ENCODE data around the gene RHEBL1. TPM values are rescaled to one million over a fixed set of nuclear protein-coding genes. Genes with fewer than 3 reads are reported as not detected.

RHEBL1 gene
- total and polyA plus RNA-seq, 2 of the 8 experiments (the other 6 are each of a cell fraction or from before 2014, with no cell fraction given) = 7.5 to 9.4 TPM

DNA sequence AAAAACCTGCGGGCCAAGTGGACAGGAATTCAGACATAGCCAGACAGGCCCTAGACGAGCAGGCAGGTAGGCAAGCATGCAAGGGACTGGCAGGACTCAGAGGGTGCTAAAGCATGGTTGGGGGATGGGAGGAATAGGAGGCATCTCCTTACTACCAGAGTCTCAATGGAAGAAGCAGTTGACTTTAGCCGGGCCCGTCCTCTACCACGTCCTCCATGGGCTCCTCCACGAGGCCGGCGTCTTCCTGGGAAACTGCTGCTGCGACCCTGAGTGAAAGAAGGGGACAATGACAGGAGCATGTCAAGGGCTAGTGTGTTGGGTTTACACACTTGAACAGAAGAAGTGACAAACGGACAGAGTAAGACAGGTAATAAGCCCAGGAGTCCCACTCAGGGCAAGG lies 20.8 kb downstream of the RHEBL1 start:
- no peak overlapping the region for H2BK15ac ChIP-seq (ENCODE audit: low read length)
- no peak for FAIRE-seq

More for the DNA sequence above, 20.8 kb downstream of the RHEBL1 start:
- Histone ChIP-seq H2BK12ac (ENCODE audit: low read depth, low read length) (no peak overlapping the region), H3K9ac (replicated peaks in 1 of 4; ENCODE audit: extremely low read depth in 1 of 4, low read depth in 3 of 4, low read length in 3 of 4) (no peak overlapping the region), H3K23ac (ENCODE audit: insufficient read length) (no peak overlapping the region), H2BK5ac (ENCODE audit: low read depth, low read length) (no peak overlapping the region), H2BK120ac (replicated peaks; ENCODE audit: low read depth, low read length) (no peak overlapping the region), H3K79me1 (ENCODE audit: low read depth, low read length) (peaks cover 2% of the 10 kb centered on the region; the same call in 1 of the 2 replicates), H3K4me1 (replicated peaks in 1 of 4; ENCODE audit: control insufficient read depth in 3 of 4, insufficient read depth in 4 of 4, low read length in 3 of 4) (no peaks in the 10 kb centered on the region), H2AK5ac (ENCODE audit: low read depth, low read length) (no peak overlapping the region), H2BK20ac (ENCODE audit: low read length) (no peak overlapping the region), H3K36me3 (ENCODE audit: control insufficient read depth in 2 of 4, insufficient read depth in 4 of 4, low read length in 3 of 4) (peaks cover 56 to 90% (median 85%) of the 10 kb centered on the region in 4 experiments), H3K79me2 (ENCODE audit: control insufficient read depth in 1 of 2, insufficient read depth in 2 of 2, low read length in 2 of 2) (peaks cover 0 to 6% of the 10 kb centered on the region in 2 experiments; a peak in 1 of 4 replicates), H3K4me2 (ENCODE audit: insufficient read depth in 1 of 2, low read depth in 2 of 2, low read length in 2 of 2) (no peak overlapping the region), H3K27me3 (replicated peaks in 1 of 4; ENCODE audit: control insufficient read depth in 3 of 4, extremely low read depth in 1 of 4, insufficient read depth in 3 of 4, low read length in 3 of 4) (no peaks in the 10 kb centered on the region), H2AFZ (ENCODE audit: low read length) (no peak overlapping the region), H3K27ac (ENCODE audit: low read depth, low read length) (no peak overlapping the region), H3K14ac (ENCODE audit: insufficient read length) (no peak overlapping the region), H4K8ac (ENCODE audit: extremely low read depth, insufficient read depth, low read length) (no peak overlapping the region), H3K56ac (replicated peaks; ENCODE audit: insufficient read length, low read depth, low read length) (no peak overlapping the region), H3K18ac (ENCODE audit: extremely low read depth, low read length) (no peak overlapping the region), H4K20me1 (replicated peaks in 1 of 2; ENCODE audit: control insufficient read depth in 1 of 2, insufficient read depth in 2 of 2, low read length in 2 of 2) (peaks cover 15 to 44% of the 10 kb centered on the region in 2 experiments), H3K23me2 (ENCODE audit: low read depth, low read length) (no peaks in the 10 kb centered on the region), H3K9me3 (ENCODE audit: insufficient read depth in 2 of 2, low read depth in 1 of 2, low read length in 1 of 2) (no peaks in the 10 kb centered on the region), H3K4me3 (ENCODE audit: extremely low read depth in 1 of 4, insufficient read depth in 2 of 4, low read depth in 3 of 4, low read length in 4 of 4) (no peak overlapping the region), H4K91ac (replicated peaks; ENCODE audit: insufficient read length, low read length) (no peak overlapping the region), H4K5ac (ENCODE audit: insufficient read length, low read depth, low read length) (no peak overlapping the region), H3K4ac (replicated peaks; ENCODE audit: insufficient read length, low read depth, low read length) (no peak overlapping the region)
- TF ChIP-seq SP1 (IDR thresholded peaks at IDR 0.05; ENCODE audit: low read depth, low read length) = no peak
- TF ChIP-seq, protein P1, sequence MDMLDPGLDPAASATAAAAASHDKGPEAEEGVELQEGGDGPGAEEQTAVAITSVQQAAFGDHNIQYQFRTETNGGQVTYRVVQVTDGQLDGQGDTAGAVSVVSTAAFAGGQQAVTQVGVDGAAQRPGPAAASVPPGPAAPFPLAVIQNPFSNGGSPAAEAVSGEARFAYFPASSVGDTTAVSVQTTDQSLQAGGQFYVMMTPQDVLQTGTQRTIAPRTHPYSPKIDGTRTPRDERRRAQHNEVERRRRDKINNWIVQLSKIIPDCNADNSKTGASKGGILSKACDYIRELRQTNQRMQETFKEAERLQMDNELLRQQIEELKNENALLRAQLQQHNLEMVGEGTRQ (IDR thresholded peaks at IDR 0.05; ENCODE audit: low read length) = no peak
- TF ChIP-seq, protein P2, sequence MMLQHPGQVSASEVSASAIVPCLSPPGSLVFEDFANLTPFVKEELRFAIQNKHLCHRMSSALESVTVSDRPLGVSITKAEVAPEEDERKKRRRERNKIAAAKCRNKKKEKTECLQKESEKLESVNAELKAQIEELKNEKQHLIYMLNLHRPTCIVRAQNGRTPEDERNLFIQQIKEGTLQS (IDR thresholded peaks at IDR 0.05; ENCODE audit: insufficient read depth, low read depth, low read length) = no peak
- TF ChIP-seq BRCA1 (IDR thresholded peaks at IDR 0.05; ENCODE audit: low read depth, low read length) = no peak
- no peak for TF ChIP-seq CHD2 (IDR thresholded peaks at IDR 0.05; ENCODE audit: low read length)
- TF ChIP-seq, protein P3, sequence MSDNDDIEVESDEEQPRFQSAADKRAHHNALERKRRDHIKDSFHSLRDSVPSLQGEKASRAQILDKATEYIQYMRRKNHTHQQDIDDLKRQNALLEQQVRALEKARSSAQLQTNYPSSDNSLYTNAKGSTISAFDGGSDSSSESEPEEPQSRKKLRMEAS (IDR thresholded peaks at IDR 0.05) = no peak
- TF ChIP-seq NRF1 (IDR thresholded peaks at IDR 0.05; ENCODE audit: low read depth, low read length) = no peak
- no peak for TF ChIP-seq POLR2A (IDR thresholded peaks at IDR 0.05; ENCODE audit: control extremely low read depth in 1 of 2, low read depth in 2 of 2, low read length in 2 of 2)
- no peak for TF ChIP-seq CTBP2 (IDR thresholded peaks at IDR 0.05; ENCODE audit: borderline replicate concordance, insufficient read depth, insufficient read length, low read length)
- TF ChIP-seq CREB1 (IDR thresholded peaks at IDR 0.05) = no peak
- WGBS, 2 experiments (ENCODE audit: extremely low coverage in 1 of 2, insufficient coverage in 1 of 2, insufficient read length in 1 of 2, insufficient replicate concordance in 2 of 2, low coverage in 1 of 2, low lambda C conversion rate in 2 of 2, missing lambda C conversion rate in 1 of 2) = 92% methylated on average over 10 of the region's 10 CpGs; no CpG with 5 or more reads in 1 of the 2 experiments
- ChIA-PET POLR2A (ENCODE audit: partially characterized antibody) (interaction anchor here (2.2 to 21.2 kb wide), 2 partner anchors 19 to 221 kb away, joined by 4 to 339 read pairs; no protein-coding TSS in a partner anchor), CTCF (ENCODE audit: partially characterized antibody) (interaction anchor here (0.8 to 9.1 kb wide), 7 partner anchors 14 to 69 kb away, joined by 3 to 126 read pairs (median 3); no protein-coding TSS in a partner anchor)
- no peak for DNase-seq (ENCODE audit: low read depth in 1 of 2, low spot score in 2 of 2)

All from H1 (cell line).